ENCODE measurements around the gene MANSC1.

MANSC1 gene

GRCh38 chr12:12387501-12387900 lies 37.5 kb upstream of the MANSC1 start:
- CTCF ChIA-PET = interaction anchor here (0.6 to 1.5 kb wide), 4 partner anchors 10 to 182 kb away, joined by 3 to 6 read pairs (median 3); no protein-coding TSS in a partner anchor
- no peaks in the 10 kb centered on the region for H3K9me3 ChIP-seq (ENCODE audit: control insufficient read depth, insufficient read depth, low read depth, low read length)
- TF ChIP-seq ZNF837 (tag by site-specific recombination; IDR thresholded peaks at IDR 0.05) = no peak
- TF ChIP-seq REST (tag by site-specific recombination; IDR thresholded peaks at IDR 0.05) = no peak
- peak; percentile 28; the same call in 1 of the 2 replicates for TF ChIP-seq PRDM6 (tag by site-specific recombination; IDR thresholded peaks at IDR 0.05)
- TF ChIP-seq ZNF510 (tag by site-specific recombination; IDR thresholded peaks at IDR 0.05; ENCODE audit: insufficient replicate concordance) = no peak
- no peak for TF ChIP-seq ZNF707 (tag by site-specific recombination; IDR thresholded peaks at IDR 0.05)
- H3K4me1 ChIP-seq (ENCODE audit: control insufficient read depth, insufficient read depth, low read length) = 0 out of 2 replicates have a peak, but pooled peaks cover 2% of the 10 kb centered on the region
- no peaks in the 10 kb centered on the region for H3K36me3 ChIP-seq (ENCODE audit: control insufficient read depth in 2 of 2, insufficient read depth in 1 of 2, low read length in 2 of 2)
- no peak overlapping the region for H3K27ac ChIP-seq (ENCODE audit: extremely low read depth, low read depth, low read length)
- H3K4me3 ChIP-seq (ENCODE audit: low read depth, low read length) = no peak overlapping the region
- POLR2A ChIA-PET = no interaction called here

- H3K36me3 ChIP-seq (ENCODE audit: control insufficient read depth in 2 of 2, insufficient read depth in 1 of 2, low read length in 2 of 2) = no peaks in the 10 kb centered on the region
- 0 out of 2 replicates have a peak, but pooled peaks cover 2% of the 10 kb centered on the region for H3K4me1 ChIP-seq (ENCODE audit: control insufficient read depth, insufficient read depth, low read length)
- TF ChIP-seq ZNF48 (tag by site-specific recombination; IDR thresholded peaks at IDR 0.05) = no peak
- TF ChIP-seq ZNF148 (tag by site-specific recombination; IDR thresholded peaks at IDR 0.05; ENCODE audit: borderline replicate concordance) = no peak
- TF ChIP-seq SALL2 (tag by site-specific recombination; IDR thresholded peaks at IDR 0.05; ENCODE audit: borderline replicate concordance) = no peak
- peak; percentile 53 for TF ChIP-seq GLIS1 (tag by site-specific recombination; IDR thresholded peaks at IDR 0.05)
- H3K9me3 ChIP-seq (ENCODE audit: control insufficient read depth, insufficient read depth, low read depth, low read length) = no peaks in the 10 kb centered on the region
- POLR2A ChIA-PET = interaction anchor here (0.6 to 0.9 kb wide), 2 partner anchors 27 to 33 kb away, joined by 3 read pairs; no protein-coding TSS in a partner anchor
- CTCF ChIA-PET = interaction anchor here (0.6 to 1.4 kb wide), 3 partner anchors 13 to 271 kb away, joined by 3 to 8 read pairs (median 3); no protein-coding TSS in a partner anchor
- no peak overlapping the region for H3K4me3 ChIP-seq (ENCODE audit: low read depth, low read length)
- no peak overlapping the region for H3K27ac ChIP-seq (ENCODE audit: extremely low read depth, low read depth, low read length)
Measured at GRCh38 chr12:12384571-12385340, 34.7 kb upstream of the MANSC1 start.

GRCh38 chr12:12381982-12382381 lies 31.9 kb upstream of the MANSC1 start:
- ChIA-PET POLR2A (no interaction called here), CTCF (no interaction called here)
- TF ChIP-seq ZFP3 (tag by site-specific recombination; IDR thresholded peaks at IDR 0.05; ENCODE audit: low read depth) (no peak), ZNF596 (tag by site-specific recombination; IDR thresholded peaks at IDR 0.05) (no peak), ZNF341 (tag by site-specific recombination; IDR thresholded peaks at IDR 0.05; ENCODE audit: low read depth) (peak; percentile 47), ZNF398 (tag by site-specific recombination; IDR thresholded peaks at IDR 0.05) (0 out of 2 replicates have a peak, but pooled peaks have one; percentile 16), ZNF248 (tag by site-specific recombination; IDR thresholded peaks at IDR 0.05) (no peak)
- Histone ChIP-seq H3K36me3 (ENCODE audit: control insufficient read depth in 2 of 2, insufficient read depth in 1 of 2, low read length in 2 of 2) (no peaks in the 10 kb centered on the region), H3K4me3 (ENCODE audit: low read depth, low read length) (no peak overlapping the region), H3K9me3 (ENCODE audit: control insufficient read depth, insufficient read depth, low read depth, low read length) (no peaks in the 10 kb centered on the region), H3K4me1 (ENCODE audit: control insufficient read depth, insufficient read depth, low read length) (0 out of 2 replicates have a peak, but pooled peaks cover 2% of the 10 kb centered on the region), H3K27ac (ENCODE audit: extremely low read depth, low read depth, low read length) (no peak overlapping the region)

Measured in HEK293 (cell line).